Measurements from ENCODE around the gene RGS7. TPM values are rescaled to one million over a fixed set of nuclear protein-coding genes. Genes with fewer than 3 reads are reported as not detected.

Gene RGS7
- total and polyA plus RNA-seq, 2 of the 4 experiments (the other 2 are of a cell fraction) = 0.58 to 0.72 TPM

DNA sequence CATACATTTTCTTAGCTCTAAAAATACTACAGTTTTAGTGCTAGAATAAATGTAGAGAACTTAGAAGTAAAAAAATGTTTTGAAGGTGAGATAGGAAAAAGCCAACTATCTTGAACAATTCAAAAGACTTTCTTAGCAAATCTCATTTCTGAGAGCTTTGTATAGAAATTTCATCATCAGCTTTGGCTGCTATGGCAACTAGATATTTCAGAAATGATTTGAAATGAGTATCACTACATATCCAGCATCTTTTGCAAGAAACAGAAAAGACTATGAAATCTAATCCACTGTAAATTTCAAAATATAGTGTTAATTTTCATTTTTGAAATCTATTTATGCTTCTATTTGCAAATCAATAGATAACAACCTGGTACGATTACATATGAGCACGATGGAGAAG lies 57.7 kb downstream of the RGS7 start:
- no peak overlapping the region for H3K56ac ChIP-seq (ENCODE audit: extremely low read depth, insufficient read depth, low read length)
- no peak overlapping the region for H3K9ac ChIP-seq (ENCODE audit: low read depth, low read length)
- H2BK120ac ChIP-seq (ENCODE audit: low read depth, low read length) = no peak overlapping the region
- H2AFZ ChIP-seq (replicated peaks; ENCODE audit: low read length, poor library complexity) = no peak overlapping the region
- no peaks in the 10 kb centered on the region for H4K20me1 ChIP-seq (ENCODE audit: insufficient read depth, low read length)
- ChIA-PET CTCF (no interaction called here), POLR2A (ENCODE audit: unreplicated experiment) (no interaction called here)
- no peak overlapping the region for H4K5ac ChIP-seq (ENCODE audit: low read depth, low read length)
- no peaks in the 10 kb centered on the region for H3K79me1 ChIP-seq (ENCODE audit: low read depth in 1 of 2, low read length in 2 of 2)
- intact Hi-C loops (cut with micrococcal nuclease) (no loop called here), dilution Hi-C loops (cut with HindIII; ENCODE audit: low sequenced_read_pairs, unreplicated experiment) (no loop called here), in situ Hi-C loops (cut with MboI; ENCODE audit: low sequenced_read_pairs) (no loop called here)
- no peak for DNase-seq
- H3K18ac ChIP-seq (ENCODE audit: low read depth, low read length) = no peak overlapping the region
- no peak overlapping the region for H3K27ac ChIP-seq (ENCODE audit: insufficient read depth, low read length)
- H2BK20ac ChIP-seq (ENCODE audit: low read depth, low read length) = no peak overlapping the region
- H3K9me1 ChIP-seq (ENCODE audit: insufficient read depth, low read length) = no peaks in the 10 kb centered on the region
- TF ChIP-seq MAZ (IDR thresholded peaks at IDR 0.05; ENCODE audit: borderline replicate concordance, low read depth, low read length) (no peak), CHD1 (IDR thresholded peaks at IDR 0.05; ENCODE audit: low read depth, low read length) (no peak), MAFK (IDR thresholded peaks at IDR 0.05; ENCODE audit: low read depth, low read length) (no peak), BHLHE40 (IDR thresholded peaks at IDR 0.05; ENCODE audit: low read depth, low read length) (no peak), MXI1 (IDR thresholded peaks at IDR 0.05; ENCODE audit: borderline replicate concordance, low read depth, low read length) (no peak), SMC3 (IDR thresholded peaks at IDR 0.05; ENCODE audit: low read depth, low read length) (no peak), RFX5 (IDR thresholded peaks at IDR 0.05; ENCODE audit: low read depth, low read length) (no peak), RCOR1 (IDR thresholded peaks at IDR 0.05; ENCODE audit: insufficient replicate concordance, low read length) (no peak)
- TF ChIP-seq, protein P1, sequence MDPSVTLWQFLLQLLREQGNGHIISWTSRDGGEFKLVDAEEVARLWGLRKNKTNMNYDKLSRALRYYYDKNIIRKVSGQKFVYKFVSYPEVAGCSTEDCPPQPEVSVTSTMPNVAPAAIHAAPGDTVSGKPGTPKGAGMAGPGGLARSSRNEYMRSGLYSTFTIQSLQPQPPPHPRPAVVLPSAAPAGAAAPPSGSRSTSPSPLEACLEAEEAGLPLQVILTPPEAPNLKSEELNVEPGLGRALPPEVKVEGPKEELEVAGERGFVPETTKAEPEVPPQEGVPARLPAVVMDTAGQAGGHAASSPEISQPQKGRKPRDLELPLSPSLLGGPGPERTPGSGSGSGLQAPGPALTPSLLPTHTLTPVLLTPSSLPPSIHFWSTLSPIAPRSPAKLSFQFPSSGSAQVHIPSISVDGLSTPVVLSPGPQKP (IDR thresholded peaks at IDR 0.05; ENCODE audit: borderline replicate concordance, low read depth, low read length) = no peak
- TF ChIP-seq, protein P2, sequence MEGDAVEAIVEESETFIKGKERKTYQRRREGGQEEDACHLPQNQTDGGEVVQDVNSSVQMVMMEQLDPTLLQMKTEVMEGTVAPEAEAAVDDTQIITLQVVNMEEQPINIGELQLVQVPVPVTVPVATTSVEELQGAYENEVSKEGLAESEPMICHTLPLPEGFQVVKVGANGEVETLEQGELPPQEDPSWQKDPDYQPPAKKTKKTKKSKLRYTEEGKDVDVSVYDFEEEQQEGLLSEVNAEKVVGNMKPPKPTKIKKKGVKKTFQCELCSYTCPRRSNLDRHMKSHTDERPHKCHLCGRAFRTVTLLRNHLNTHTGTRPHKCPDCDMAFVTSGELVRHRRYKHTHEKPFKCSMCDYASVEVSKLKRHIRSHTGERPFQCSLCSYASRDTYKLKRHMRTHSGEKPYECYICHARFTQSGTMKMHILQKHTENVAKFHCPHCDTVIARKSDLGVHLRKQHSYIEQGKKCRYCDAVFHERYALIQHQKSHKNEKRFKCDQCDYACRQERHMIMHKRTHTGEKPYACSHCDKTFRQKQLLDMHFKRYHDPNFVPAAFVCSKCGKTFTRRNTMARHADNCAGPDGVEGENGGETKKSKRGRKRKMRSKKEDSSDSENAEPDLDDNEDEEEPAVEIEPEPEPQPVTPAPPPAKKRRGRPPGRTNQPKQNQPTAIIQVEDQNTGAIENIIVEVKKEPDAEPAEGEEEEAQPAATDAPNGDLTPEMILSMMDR (conservative IDR thresholded peaks at IDR 0.05; ENCODE audit: low read depth, low read length) = no peak
- no peaks in the 10 kb centered on the region for H3K4me1 ChIP-seq (ENCODE audit: control insufficient read depth, insufficient read depth, low read length)
- no peak overlapping the region for H4K8ac ChIP-seq (ENCODE audit: low read depth in 2 of 2, low read length in 2 of 2)
- no peak overlapping the region for H4K91ac ChIP-seq (ENCODE audit: insufficient read depth, low read depth, low read length)
- no peak overlapping the region for H2BK15ac ChIP-seq (ENCODE audit: low read depth, low read length)
- H3K27me3 ChIP-seq (ENCODE audit: control insufficient read depth, insufficient read depth, low read length) = no peaks in the 10 kb centered on the region
- no peak for ATAC-seq (ENCODE audit: low read depth)
- no peak overlapping the region for H2AK9ac ChIP-seq (replicated peaks; ENCODE audit: low read depth, low read length, poor library complexity)
- no TSS peak for BruUV-seq (replicated peaks)
- H2BK5ac ChIP-seq (ENCODE audit: low read depth, low read length, poor library complexity, severe bottlenecking) = no peak overlapping the region
- H3K4me2 ChIP-seq (ENCODE audit: low read depth, low read length) = no peak overlapping the region
- H3K9me3 ChIP-seq (ENCODE audit: control insufficient read depth, insufficient read depth, low read length) = peaks cover 7% of the 10 kb centered on the region
- H3K36me3 ChIP-seq (ENCODE audit: control insufficient read depth, insufficient read depth, low read length) = no peaks in the 10 kb centered on the region
- H3K14ac ChIP-seq (replicated peaks; ENCODE audit: low read depth, low read length) = no peak overlapping the region
- H3K4me3 ChIP-seq (ENCODE audit: insufficient read depth, low read depth, low read length) = no peak overlapping the region
- no CpG with 5 or more reads among the region's 2 CpGs for WGBS, 2 experiments (ENCODE audit: extremely low coverage in 2 of 2, insufficient read length in 1 of 2)
- no peak overlapping the region for H3K23ac ChIP-seq (ENCODE audit: low read depth, low read length)
- no peak overlapping the region for H3K4ac ChIP-seq (ENCODE audit: low read depth, low read length)
- H2AK5ac ChIP-seq (ENCODE audit: low read depth, low read length) = no peak overlapping the region

Measured in IMR-90 (cell line).